ENCODE data around the gene ERVV-1.
"Not testable (repeated sequence)": the region's sequence is repeated elsewhere in the genome, so short reads cannot be mapped to it uniquely, and the experiment has no call there.

The ERVV-1 gene, protein sequence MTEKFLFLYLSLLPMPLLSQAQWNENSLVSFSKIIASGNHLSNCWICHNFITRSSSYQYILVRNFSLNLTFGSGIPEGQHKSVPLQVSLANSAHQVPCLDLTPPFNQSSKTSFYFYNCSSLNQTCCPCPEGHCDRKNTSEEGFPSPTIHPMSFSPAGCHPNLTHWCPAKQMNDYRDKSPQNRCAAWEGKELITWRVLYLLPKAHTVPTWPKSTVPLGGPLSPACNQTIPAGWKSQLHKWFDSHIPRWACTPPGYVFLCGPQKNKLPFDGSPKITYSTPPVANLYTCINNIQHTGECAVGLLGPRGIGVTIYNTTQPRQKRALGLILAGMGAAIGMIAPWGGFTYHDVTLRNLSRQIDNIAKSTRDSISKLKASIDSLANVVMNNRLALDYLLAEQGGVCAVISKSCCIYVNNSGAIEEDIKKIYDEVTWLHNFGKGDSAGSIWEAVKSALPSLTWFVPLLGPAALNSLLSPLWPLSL

DNA sequence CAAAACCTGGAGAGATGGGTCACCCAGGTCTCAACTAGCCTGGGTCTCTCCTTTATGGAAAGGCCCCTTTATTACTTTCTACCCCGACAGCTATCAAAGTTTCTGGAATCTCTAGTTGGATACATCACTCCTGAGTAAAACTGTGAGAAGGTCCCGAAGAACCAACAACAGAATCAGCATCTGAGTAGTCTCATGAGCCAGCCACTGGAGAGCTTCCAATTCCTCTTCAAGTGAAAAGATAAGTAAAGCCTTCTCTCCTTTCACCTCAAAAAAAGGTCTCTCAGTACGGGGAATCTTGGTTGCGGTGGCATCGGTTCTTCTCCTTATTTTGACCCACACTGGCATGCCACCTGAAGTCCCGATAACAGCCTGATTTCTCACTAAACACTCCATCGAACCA, at the start of gene ERVV-1:
Gene ERVV-1, plus strand, starts transcription at position 301 of the 400 bp plus-strand sequence. CDS start 170 bp downstream, outside the sequence.
- DNase-seq (ENCODE audit: extremely low read depth, low read depth), result no peak
- TF ChIP-seq, protein P1, sequence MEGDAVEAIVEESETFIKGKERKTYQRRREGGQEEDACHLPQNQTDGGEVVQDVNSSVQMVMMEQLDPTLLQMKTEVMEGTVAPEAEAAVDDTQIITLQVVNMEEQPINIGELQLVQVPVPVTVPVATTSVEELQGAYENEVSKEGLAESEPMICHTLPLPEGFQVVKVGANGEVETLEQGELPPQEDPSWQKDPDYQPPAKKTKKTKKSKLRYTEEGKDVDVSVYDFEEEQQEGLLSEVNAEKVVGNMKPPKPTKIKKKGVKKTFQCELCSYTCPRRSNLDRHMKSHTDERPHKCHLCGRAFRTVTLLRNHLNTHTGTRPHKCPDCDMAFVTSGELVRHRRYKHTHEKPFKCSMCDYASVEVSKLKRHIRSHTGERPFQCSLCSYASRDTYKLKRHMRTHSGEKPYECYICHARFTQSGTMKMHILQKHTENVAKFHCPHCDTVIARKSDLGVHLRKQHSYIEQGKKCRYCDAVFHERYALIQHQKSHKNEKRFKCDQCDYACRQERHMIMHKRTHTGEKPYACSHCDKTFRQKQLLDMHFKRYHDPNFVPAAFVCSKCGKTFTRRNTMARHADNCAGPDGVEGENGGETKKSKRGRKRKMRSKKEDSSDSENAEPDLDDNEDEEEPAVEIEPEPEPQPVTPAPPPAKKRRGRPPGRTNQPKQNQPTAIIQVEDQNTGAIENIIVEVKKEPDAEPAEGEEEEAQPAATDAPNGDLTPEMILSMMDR (IDR thresholded peaks at IDR 0.05; ENCODE audit: low read depth, low read length), result no peak

DNA sequence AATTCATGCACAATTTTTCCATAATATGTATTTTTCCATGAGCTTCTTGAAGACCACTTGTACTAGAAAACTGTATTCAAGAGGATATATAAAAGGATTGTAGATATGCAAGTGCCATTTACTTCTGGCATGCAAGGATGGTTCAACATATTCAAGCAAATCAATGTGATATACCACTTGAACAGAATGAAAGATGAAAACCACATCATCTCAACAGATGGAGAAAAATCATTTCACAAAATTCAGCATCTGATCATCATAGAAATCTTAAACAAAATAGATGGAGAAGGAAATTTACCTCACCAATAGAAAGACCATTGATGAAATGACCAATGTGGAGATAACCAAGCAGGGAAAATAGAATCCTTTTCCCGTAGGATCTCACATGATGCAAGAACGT, 45.9 kb upstream of the ERVV-1 start:
- no peak for DNase-seq (ENCODE audit: extremely low read depth, low read depth)
- TF ChIP-seq, protein P1 (IDR thresholded peaks at IDR 0.05; ENCODE audit: low read depth, low read length), result no peak

DNA sequence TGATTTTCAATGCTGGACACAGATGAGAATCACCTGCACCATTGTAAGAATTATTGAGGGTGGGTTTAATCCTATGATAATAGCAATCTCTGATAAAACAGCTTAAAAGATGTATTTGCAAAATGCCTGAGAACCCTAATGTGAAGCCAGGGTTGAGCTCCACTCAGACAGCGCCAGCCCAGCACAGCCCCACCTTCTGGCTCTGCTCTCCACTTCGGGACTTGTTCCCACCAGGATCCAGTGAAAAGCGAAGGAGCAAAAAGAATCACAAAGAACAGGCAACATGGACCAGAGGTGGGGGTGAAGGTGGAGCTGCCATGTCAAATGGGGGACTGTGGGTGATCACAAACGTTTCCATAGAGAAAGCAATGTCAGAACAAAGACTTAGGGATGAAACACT, 32.4 kb upstream of the ERVV-1 start:
- TF ChIP-seq, protein P1 (IDR thresholded peaks at IDR 0.05; ENCODE audit: low read depth, low read length), result no peak
- no peak for DNase-seq (ENCODE audit: extremely low read depth, low read depth)

DNA sequence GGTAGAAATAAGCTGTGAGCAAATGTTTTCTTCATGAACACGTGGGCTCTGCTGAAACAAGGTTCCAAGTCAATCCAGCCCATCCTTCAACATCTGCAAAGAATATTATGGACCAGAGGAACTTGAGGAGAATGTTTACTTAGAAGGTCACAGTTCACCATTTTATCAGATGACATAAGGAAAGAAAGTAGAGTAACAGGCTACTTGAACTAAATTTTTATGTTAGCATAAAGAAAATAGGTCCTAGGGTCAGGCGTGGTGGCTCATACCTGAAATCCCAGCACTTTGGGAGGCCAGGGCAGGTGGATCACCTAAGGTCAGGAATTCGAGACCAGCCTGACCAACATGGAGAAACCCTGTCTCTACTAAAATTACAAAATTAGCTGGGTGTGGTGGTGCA, 30.6 kb upstream of the ERVV-1 start:
- DNase-seq (ENCODE audit: extremely low read depth, low read depth), result not testable (repeated sequence)

DNA sequence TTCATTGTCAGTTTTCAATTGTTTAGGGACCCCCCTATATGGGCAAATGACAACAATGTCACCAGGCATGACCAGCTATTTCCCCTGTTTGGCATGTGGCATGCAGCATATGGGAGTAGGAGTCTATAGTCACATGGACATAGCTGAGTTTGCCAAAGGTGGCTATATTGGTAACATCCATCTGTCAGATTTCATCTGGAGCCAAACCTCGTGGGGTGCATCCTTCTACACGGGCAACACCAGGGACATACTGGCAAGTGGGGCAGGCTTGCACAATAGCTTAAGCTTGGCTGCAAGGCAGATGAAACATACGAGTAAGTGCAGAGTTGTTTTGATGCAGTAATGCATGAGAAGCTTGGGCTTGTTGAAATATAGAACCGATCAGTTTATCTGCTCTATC, 26.5 kb upstream of the ERVV-1 start:
- no peak for DNase-seq (ENCODE audit: extremely low read depth, low read depth)
- TF ChIP-seq, protein P1 (IDR thresholded peaks at IDR 0.05; ENCODE audit: low read depth, low read length), result no peak

DNA sequence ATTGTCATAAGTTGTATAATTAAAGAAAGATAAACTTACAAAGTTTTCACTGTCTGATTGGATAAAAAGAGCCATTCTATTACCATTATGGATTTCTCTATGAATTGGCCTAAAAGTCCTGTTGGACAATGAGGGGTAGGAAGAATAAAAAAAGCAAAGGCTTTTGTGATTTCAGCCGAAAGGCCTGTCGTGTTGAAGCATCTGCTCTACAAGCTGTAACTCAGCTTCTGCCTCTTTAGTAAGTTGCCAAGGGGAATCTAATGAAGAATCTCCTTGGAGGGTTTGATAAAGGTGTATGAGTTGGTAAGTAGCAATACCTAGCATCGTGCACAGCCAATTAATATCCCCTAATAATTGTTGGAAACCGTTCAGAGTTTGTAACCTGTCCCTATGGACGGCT, 25.2 kb upstream of the ERVV-1 start:
- TF ChIP-seq, protein P1 (IDR thresholded peaks at IDR 0.05; ENCODE audit: low read depth, low read length), result no peak
- no peak for DNase-seq (ENCODE audit: extremely low read depth, low read depth)

DNA sequence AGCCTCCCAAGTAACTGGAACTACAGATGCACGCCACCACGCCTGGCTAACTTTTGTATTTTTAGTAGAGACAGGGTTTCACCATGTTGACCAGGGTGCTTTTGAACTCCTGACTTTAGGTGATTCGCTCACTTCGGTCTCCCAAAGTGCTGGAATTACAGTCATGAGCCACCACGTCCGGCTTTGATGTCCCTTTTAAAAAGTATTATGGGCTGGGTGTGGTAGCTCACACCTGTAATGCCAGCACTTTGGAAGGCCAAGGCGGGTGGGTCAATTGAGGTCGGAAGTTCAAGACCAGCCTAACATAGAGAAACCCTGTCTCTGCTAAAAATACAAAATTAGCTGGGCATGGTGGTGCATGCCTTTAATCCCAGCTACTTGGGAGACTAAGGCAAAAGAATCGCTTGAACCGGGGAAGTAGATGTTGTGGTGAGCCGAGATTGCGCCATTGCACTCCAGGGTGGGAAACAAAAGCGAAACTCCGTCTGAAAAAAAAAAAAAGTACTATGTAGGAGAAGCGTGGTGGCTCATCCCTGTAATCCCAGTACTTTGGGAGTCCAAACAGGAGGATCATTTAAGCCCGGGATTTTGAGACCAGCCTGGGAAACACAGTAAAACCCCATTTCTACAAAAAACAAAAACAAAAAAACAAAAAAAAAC, 22.8 kb upstream of the ERVV-1 start:
- no peak for DNase-seq (ENCODE audit: extremely low read depth, low read depth)
- TF ChIP-seq, protein P1 (IDR thresholded peaks at IDR 0.05; ENCODE audit: low read depth, low read length), result no peak
